ENCODE data around the gene SHBG.

- no peak for TF ChIP-seq CTCF (conservative IDR thresholded peaks at IDR 0.05; ENCODE audit: low read depth, low read length)
- no peak for TF ChIP-seq MAFK (IDR thresholded peaks at IDR 0.05; ENCODE audit: low read depth, low read length)
- no peak for TF ChIP-seq SMC3 (IDR thresholded peaks at IDR 0.05; ENCODE audit: low read depth, low read length)
- TF ChIP-seq POLR2A (IDR thresholded peaks at IDR 0.05; ENCODE audit: low read depth, low read length) = no peak
- TF ChIP-seq RCOR1 (IDR thresholded peaks at IDR 0.05; ENCODE audit: insufficient replicate concordance, low read length) = no peak
- no peak for TF ChIP-seq USF2 (IDR thresholded peaks at IDR 0.05; ENCODE audit: low read depth, low read length)
- no peak for TF ChIP-seq RFX5 (IDR thresholded peaks at IDR 0.05; ENCODE audit: low read depth, low read length)
- TF ChIP-seq MXI1 (IDR thresholded peaks at IDR 0.05; ENCODE audit: borderline replicate concordance, low read depth, low read length) = no peak
- TF ChIP-seq CEBPB (IDR thresholded peaks at IDR 0.05; ENCODE audit: low read depth, low read length) = no peak
- TF ChIP-seq MAZ (IDR thresholded peaks at IDR 0.05; ENCODE audit: borderline replicate concordance, low read depth, low read length) = no peak
- TF ChIP-seq ELK1 (IDR thresholded peaks at IDR 0.05; ENCODE audit: borderline replicate concordance, low read depth, low read length) = no peak
Measured at GRCh38 chr17:7615265-7615747, 14.6 kb upstream of the SHBG start.
